ENCODE measurements around the gene ARID4B.
A peak's percentile ranks its signal among the peaks of the same experiment; 100 is the strongest.
"Not testable (repeated sequence)": the region's sequence is repeated elsewhere in the genome, so short reads cannot be mapped to it uniquely, and the experiment has no call there.

The ARID4B gene

GRCh38 chr1:235298758-235299157 lies 29.2 kb downstream of the ARID4B start:
- in situ Hi-C loops (cut with MboI; ENCODE audit: low sequenced_read_pairs), result no loop called here
- Histone ChIP-seq H3K4me3 (no peak overlapping the region), H3K27me3 (ENCODE audit: low read depth) (no peaks in the 10 kb centered on the region), H3K36me3 (replicated peaks) (no peaks in the 10 kb centered on the region), H3K9me3 (peaks cover 4% of the 10 kb centered on the region), H3K4me1 (peaks cover 7% of the 10 kb centered on the region)
- no peak for DNase-seq (ENCODE audit: low spot score in 2 of 2)

GRCh38 chr1:235297579-235297978 lies 30.4 kb downstream of the ARID4B start:
- H3K27me3 ChIP-seq (ENCODE audit: low read depth), result no peaks in the 10 kb centered on the region
- peaks cover 19% of the 10 kb centered on the region for H3K4me1 ChIP-seq
- peaks cover 4% of the 10 kb centered on the region for H3K9me3 ChIP-seq
- no peaks in the 10 kb centered on the region for H3K36me3 ChIP-seq (replicated peaks)
- no peak for DNase-seq (ENCODE audit: low spot score in 2 of 2)
- no peak overlapping the region for H3K4me3 ChIP-seq
- in situ Hi-C loops (cut with MboI; ENCODE audit: low sequenced_read_pairs), result no loop called here

GRCh38 chr1:235296729-235297128 lies 31.2 kb downstream of the ARID4B start:
- DNase-seq (ENCODE audit: low spot score in 2 of 2), result no peak
- Histone ChIP-seq H3K4me3 (no peak overlapping the region), H3K27me3 (ENCODE audit: low read depth) (no peaks in the 10 kb centered on the region), H3K9me3 (peaks cover 4% of the 10 kb centered on the region), H3K4me1 (peaks cover 19% of the 10 kb centered on the region), H3K36me3 (replicated peaks) (no peaks in the 10 kb centered on the region)
- in situ Hi-C loops (cut with MboI; ENCODE audit: low sequenced_read_pairs), result no loop called here

GRCh38 chr1:235295902-235296350 lies 32.1 kb downstream of the ARID4B start:
- peaks cover 19% of the 10 kb centered on the region for H3K4me1 ChIP-seq
- DNase-seq (ENCODE audit: low spot score in 2 of 2), result no peak
- in situ Hi-C loops (cut with MboI; ENCODE audit: low sequenced_read_pairs), result no loop called here
- no peaks in the 10 kb centered on the region for H3K27me3 ChIP-seq (ENCODE audit: low read depth)
- H3K36me3 ChIP-seq (replicated peaks), result no peaks in the 10 kb centered on the region
- peaks cover 4% of the 10 kb centered on the region for H3K9me3 ChIP-seq
- H3K4me3 ChIP-seq, result no peak overlapping the region

- Histone ChIP-seq H3K9me3 (peaks cover 4% of the 10 kb centered on the region), H3K27me3 (ENCODE audit: low read depth) (no peaks in the 10 kb centered on the region), H3K4me3 (no peak overlapping the region), H3K4me1 (peaks cover 14% of the 10 kb centered on the region), H3K36me3 (replicated peaks) (no peaks in the 10 kb centered on the region)
- in situ Hi-C loops (cut with MboI; ENCODE audit: low sequenced_read_pairs), result no loop called here
- DNase-seq (ENCODE audit: low spot score in 2 of 2), result peak in 1 of 2 experiments; percentile 66
These were observed 34.5 kb downstream of the ARID4B start for GRCh38 chr1:235293322-235293942.

- H3K9me3 ChIP-seq, result peaks cover 4% of the 10 kb centered on the region
- no peak overlapping the region for H3K4me3 ChIP-seq
- DNase-seq (ENCODE audit: low spot score in 2 of 2), result no peak
- no peaks in the 10 kb centered on the region for H3K36me3 ChIP-seq (replicated peaks)
- in situ Hi-C loops (cut with MboI; ENCODE audit: low sequenced_read_pairs), result no loop called here
- peaks cover 14% of the 10 kb centered on the region for H3K4me1 ChIP-seq
- H3K27me3 ChIP-seq (ENCODE audit: low read depth), result no peaks in the 10 kb centered on the region
These were observed 35.2 kb downstream of the ARID4B start for GRCh38 chr1:235292790-235293189.

- H3K27me3 ChIP-seq (ENCODE audit: low read depth), result no peaks in the 10 kb centered on the region
- no peaks in the 10 kb centered on the region for H3K9me3 ChIP-seq
- H3K4me3 ChIP-seq, result no peak overlapping the region
- peaks cover 14% of the 10 kb centered on the region for H3K4me1 ChIP-seq
- in situ Hi-C loops (cut with MboI; ENCODE audit: low sequenced_read_pairs), result no loop called here
- no peak for DNase-seq (ENCODE audit: low spot score in 2 of 2)
- H3K36me3 ChIP-seq (replicated peaks), result no peaks in the 10 kb centered on the region
These were observed 36.3 kb downstream of the ARID4B start for GRCh38 chr1:235291599-235292091.

- no peak overlapping the region for H3K4me3 ChIP-seq
- H3K36me3 ChIP-seq (replicated peaks), result no peaks in the 10 kb centered on the region
- no peak for DNase-seq (ENCODE audit: low spot score in 2 of 2)
- H3K27me3 ChIP-seq (ENCODE audit: low read depth), result no peaks in the 10 kb centered on the region
- H3K4me1 ChIP-seq, result peaks cover 14% of the 10 kb centered on the region
- in situ Hi-C loops (cut with MboI; ENCODE audit: low sequenced_read_pairs), result no loop called here
- H3K9me3 ChIP-seq, result no peaks in the 10 kb centered on the region
These were observed 37.1 kb downstream of the ARID4B start for GRCh38 chr1:235290740-235291502.

GRCh38 chr1:235289859-235290739 lies 37.9 kb downstream of the ARID4B start:
- H3K4me1 ChIP-seq, result peaks cover 14% of the 10 kb centered on the region
- H3K9me3 ChIP-seq, result no peaks in the 10 kb centered on the region
- no peaks in the 10 kb centered on the region for H3K36me3 ChIP-seq (replicated peaks)
- no peaks in the 10 kb centered on the region for H3K27me3 ChIP-seq (ENCODE audit: low read depth)
- DNase-seq (ENCODE audit: low spot score in 2 of 2), result no peak
- in situ Hi-C loops (cut with MboI; ENCODE audit: low sequenced_read_pairs), result no loop called here
- no peak overlapping the region for H3K4me3 ChIP-seq

- in situ Hi-C loops (cut with MboI; ENCODE audit: low sequenced_read_pairs), result no loop called here
These were observed 40.6 kb downstream of the ARID4B start for GRCh38 chr1:235287208-235287882.

GRCh38 chr1:235286667-235287066 lies 41.3 kb downstream of the ARID4B start:
- in situ Hi-C loops (cut with MboI; ENCODE audit: low sequenced_read_pairs), result no loop called here

More at GRCh38 chr1:235287208-235287882, 40.6 kb downstream of the ARID4B start:
- H3K36me3 ChIP-seq (replicated peaks), result no peaks in the 10 kb centered on the region
- H3K27me3 ChIP-seq (ENCODE audit: low read depth), result no peaks in the 10 kb centered on the region
- DNase-seq (ENCODE audit: low spot score in 2 of 2), result no peak
- H3K4me3 ChIP-seq, result no peak overlapping the region
- no peaks in the 10 kb centered on the region for H3K9me3 ChIP-seq
- no peaks in the 10 kb centered on the region for H3K4me1 ChIP-seq

GRCh38 chr1:235284231-235284769 lies 43.7 kb downstream of the ARID4B start:
- no peaks in the 10 kb centered on the region for H3K36me3 ChIP-seq (replicated peaks)
- in situ Hi-C loops (cut with MboI; ENCODE audit: low sequenced_read_pairs), result no loop called here
- no peaks in the 10 kb centered on the region for H3K9me3 ChIP-seq
- H3K4me1 ChIP-seq, result peaks cover under 1% of the 10 kb centered on the region; the same call in 1 of the 2 replicates
- no peaks in the 10 kb centered on the region for H3K27me3 ChIP-seq (ENCODE audit: low read depth)
- H3K4me3 ChIP-seq, result no peak overlapping the region
- DNase-seq (ENCODE audit: low spot score in 2 of 2), result no peak

More at GRCh38 chr1:235286667-235287066, 41.3 kb downstream of the ARID4B start:
- Histone ChIP-seq H3K4me1 (no peaks in the 10 kb centered on the region), H3K27me3 (ENCODE audit: low read depth) (no peaks in the 10 kb centered on the region), H3K36me3 (replicated peaks) (no peaks in the 10 kb centered on the region), H3K9me3 (no peaks in the 10 kb centered on the region), H3K4me3 (no peak overlapping the region)
- DNase-seq (ENCODE audit: low spot score in 2 of 2), result no peak

GRCh38 chr1:235283636-235284035 lies 44.3 kb downstream of the ARID4B start:
- H3K9me3 ChIP-seq; H3K36me3 ChIP-seq (replicated peaks); H3K4me3 ChIP-seq; H3K4me1 ChIP-seq; DNase-seq (ENCODE audit: low spot score in 2 of 2); H3K27me3 ChIP-seq (ENCODE audit: low read depth); in situ Hi-C loops (cut with MboI; ENCODE audit: low sequenced_read_pairs): not testable (repeated sequence)
